BE2C (cell line): ENCODE results near the gene REV3L.

Experiments
- DNase-seq: peaks from one replicate; pipeline ENCODE4 v3.0.0-alpha.2; 2020
- H3K27me3 ChIP-seq: fragments of 250-450 bp; sonication (Bioruptor Pico); 2 replicates; pipeline ENCODE4 v1.5.1; 2020; ENCODE audit warnings: mild to moderate bottlenecking
- H3K36me3 ChIP-seq: fragments of 250-450 bp; sonication (Bioruptor Pico); 2 replicates; pipeline ENCODE4 v1.5.1; 2020; ENCODE audit warnings: mild to moderate bottlenecking
- H3K4me1 ChIP-seq: fragments of 250-450 bp; sonication (Bioruptor Pico); 2 replicates; pipeline ENCODE4 v1.5.1; 2020
- H3K4me3 ChIP-seq: 2 replicates; pipeline ENCODE4 v1.5.1; 2011; ENCODE audit warnings: low read depth, low read length
- H3K9me3 ChIP-seq: fragments of 250-450 bp; sonication (Bioruptor Pico); 2 replicates; pipeline ENCODE4 v1.5.1; 2020
- CTCF ChIP-seq: IDR thresholded peaks from 2 replicates; pipeline ENCODE4 v1.5.1; 2012; ENCODE audit warnings: mild to moderate bottlenecking, low read depth, low read length

Gene REV3L

GRCh38 chr6:111474771-111475170 is 8.2 kb downstream of the REV3L start:
- TF ChIP-seq CTCF: no peak
- H3K4me3 ChIP-seq: no peak overlapping the region
- no peaks in the 10 kb centered on the region for H3K9me3 ChIP-seq
- peaks cover 16% of the 10 kb centered on the region for H3K4me1 ChIP-seq
- no peaks in the 10 kb centered on the region for H3K27me3 ChIP-seq
- H3K36me3 ChIP-seq: no peaks in the 10 kb centered on the region; the same call in 1 of the 2 replicates
- no peak for DNase-seq

GRCh38 chr6:111474106-111474505 is 8.9 kb downstream of the REV3L start:
- H3K4me3 ChIP-seq: no peak overlapping the region
- no peaks in the 10 kb centered on the region for H3K27me3 ChIP-seq
- peaks cover 23% of the 10 kb centered on the region for H3K4me1 ChIP-seq
- DNase-seq: no peak
- no peak for TF ChIP-seq CTCF
- no peaks in the 10 kb centered on the region; the same call in 1 of the 2 replicates for H3K36me3 ChIP-seq
- no peaks in the 10 kb centered on the region for H3K9me3 ChIP-seq

GRCh38 chr6:111472933-111473435 is 10.0 kb downstream of the REV3L start:
- no peak for DNase-seq
- Histone ChIP-seq H3K9me3 (no peaks in the 10 kb centered on the region), H3K27me3 (no peaks in the 10 kb centered on the region), H3K4me1 (peaks cover 17% of the 10 kb centered on the region), H3K36me3 (no peaks in the 10 kb centered on the region; the same call in 1 of the 2 replicates), H3K4me3 (no peak overlapping the region)
- TF ChIP-seq CTCF: no peak

- no peak for TF ChIP-seq CTCF
- no peak for DNase-seq
- H3K27me3 ChIP-seq: no peaks in the 10 kb centered on the region
- H3K36me3 ChIP-seq: no peaks in the 10 kb centered on the region; the same call in 1 of the 2 replicates
- H3K4me1 ChIP-seq: peaks cover 7% of the 10 kb centered on the region
- no peak overlapping the region for H3K4me3 ChIP-seq
- H3K9me3 ChIP-seq: no peaks in the 10 kb centered on the region
Observed at GRCh38 chr6:111471958-111472357, 11.1 kb downstream of the REV3L start.

GRCh38 chr6:111471533-111471932 is 11.5 kb downstream of the REV3L start:
- TF ChIP-seq CTCF: no peak
- H3K36me3 ChIP-seq: no peaks in the 10 kb centered on the region; the same call in 1 of the 2 replicates
- H3K27me3 ChIP-seq: no peaks in the 10 kb centered on the region
- no peak for DNase-seq
- H3K4me1 ChIP-seq: peaks cover 7% of the 10 kb centered on the region
- H3K9me3 ChIP-seq: no peaks in the 10 kb centered on the region
- H3K4me3 ChIP-seq: no peak overlapping the region

GRCh38 chr6:111470991-111471390 is 12.0 kb downstream of the REV3L start:
- no peak for TF ChIP-seq CTCF
- peaks cover 7% of the 10 kb centered on the region for H3K4me1 ChIP-seq
- no peaks in the 10 kb centered on the region; the same call in 1 of the 2 replicates for H3K36me3 ChIP-seq
- no peak overlapping the region for H3K4me3 ChIP-seq
- H3K27me3 ChIP-seq: no peaks in the 10 kb centered on the region
- DNase-seq: no peak
- no peaks in the 10 kb centered on the region for H3K9me3 ChIP-seq
